GM23248 (cell line): ENCODE data around the gene CREB3L1. TPM values are rescaled to one million over a fixed set of nuclear protein-coding genes. Genes with fewer than 3 reads are reported as not detected.
A peak's percentile ranks its signal among the peaks of the same experiment; 100 is the strongest.

Experiments used
- DNase-seq: peaks from one replicate; pipeline ENCODE4 v3.0.0-alpha.2; 2015
- H2AFZ ChIP-seq: fragments of 200-600 bp; sonication (generic); 2 replicates; pipeline ENCODE4 v1.6.1; 2016; ENCODE audit warnings: antibody characterized with exemption
- H3F3A ChIP-seq: fragments of 200-600 bp; sonication (generic); 2 replicates; pipeline ENCODE4 v1.6.1; 2016; ENCODE audit warnings: mild to moderate bottlenecking, antibody characterized with exemption, mixed run types; ENCODE audit not compliant: insufficient read depth
- H3K27ac ChIP-seq: fragments of 200-600 bp; sonication (generic); 2 replicates; pipeline ENCODE4 v1.5.1; 2016; ENCODE audit warnings: mild to moderate bottlenecking
- H3K27me3 ChIP-seq: fragments of 200-600 bp; sonication (generic); replicated peaks from 2 replicates; pipeline ENCODE4 v1.6.1; 2016; ENCODE audit warnings: mild to moderate bottlenecking; ENCODE audit not compliant: insufficient read depth
- H3K36me3 ChIP-seq: fragments of 200-600 bp; sonication (generic); 2 replicates; pipeline ENCODE4 v1.6.1; 2016; ENCODE audit warnings: low read depth, mild to moderate bottlenecking
- H3K4me1 ChIP-seq: fragments of 200-600 bp; sonication (generic); 2 replicates; pipeline ENCODE4 v1.6.1; 2016; ENCODE audit warnings: mild to moderate bottlenecking; ENCODE audit not compliant: insufficient read depth
- H3K4me2 ChIP-seq: fragments of 200-600 bp; sonication (generic); one replicate; pipeline ENCODE4 v1.6.1; 2016; ENCODE audit warnings: mild to moderate bottlenecking; ENCODE audit not compliant: unreplicated experiment
- H3K4me3 ChIP-seq: fragments of 200-600 bp; sonication (generic); 2 replicates; pipeline ENCODE4 v1.5.1; 2016; ENCODE audit warnings: mild to moderate bottlenecking
- H3K79me2 ChIP-seq: fragments of 200-600 bp; sonication (generic); 2 replicates; pipeline ENCODE4 v1.6.1; 2016; ENCODE audit warnings: mild to moderate bottlenecking; ENCODE audit not compliant: insufficient read depth
- H3K9ac ChIP-seq: fragments of 200-600 bp; sonication (generic); 2 replicates; pipeline ENCODE4 v1.6.1; 2016; ENCODE audit warnings: mild to moderate bottlenecking
- H3K9me2 ChIP-seq: fragments of 200-600 bp; sonication (generic); 2 replicates; pipeline ENCODE4 v1.6.1; 2016; ENCODE audit warnings: mixed run types, mild to moderate bottlenecking, moderate library complexity; ENCODE audit not compliant: insufficient read depth
- H3K9me3 ChIP-seq: fragments of 200-600 bp; sonication (generic); one replicate; pipeline ENCODE4 v1.6.1; 2017; ENCODE audit warnings: low read depth
- H4K20me1 ChIP-seq: fragments of 200-600 bp; sonication (generic); 2 replicates; pipeline ENCODE4 v1.6.0; 2016; ENCODE audit not compliant: insufficient read depth
- EZH2 ChIP-seq: fragments of 200-600 bp; sonication (generic); IDR thresholded peaks from 2 replicates; pipeline ENCODE4 v1.6.1; 2018; ENCODE audit warnings: antibody characterized with exemption, mild to moderate bottlenecking; ENCODE audit not compliant: insufficient read depth, poor library complexity, severe bottlenecking
- EZH2phosphoT487 ChIP-seq: fragments of 200-600 bp; sonication (generic); IDR thresholded peaks from 2 replicates; pipeline ENCODE4 v1.6.1; 2018; ENCODE audit warnings: antibody characterized with exemption, moderate library complexity, mild to moderate bottlenecking, low read depth; ENCODE audit not compliant: insufficient read depth
- WGBS, 2 experiments: methylation state at CpG; one replicate each; pipeline ENCODE4 v1.1.6; 2015 to 2017; ENCODE audit warnings: low lambda C conversion rate in 2 of 2, low coverage in 1 of 2; ENCODE audit errors: missing lambda C conversion rate in 2 of 2; 5-methylcytosine and 5-hydroxymethylcytosine counted together
- in situ Hi-C: fragments of 300-500 bp; cut with MboI; formaldehyde crosslinking; loops from 2 replicates; pipeline ENCODE4 v1.15.0; 2020
- polyA plus RNA-seq: library from polyadenylated mRNA; unstranded; fragments of >200 nt; fragmentation: Nextera tagmentation; extraction: Ambion mirVana; gene quantifications from 2 replicates; pipeline ENCODE4 v1.2.1, GENCODE V29; 2016
- total RNA-seq: library from RNA; depleted of rRNA; stranded (reverse); fragments of >200 nt; shearing (Covaris generic); gene quantifications from 2 replicates; pipeline ENCODE4 v1.2.3, GENCODE V29; 2014

CREB3L1 gene
- total and polyA plus RNA-seq, 2 experiments from 2014 or later: 37.7 to 146 TPM

DNA sequence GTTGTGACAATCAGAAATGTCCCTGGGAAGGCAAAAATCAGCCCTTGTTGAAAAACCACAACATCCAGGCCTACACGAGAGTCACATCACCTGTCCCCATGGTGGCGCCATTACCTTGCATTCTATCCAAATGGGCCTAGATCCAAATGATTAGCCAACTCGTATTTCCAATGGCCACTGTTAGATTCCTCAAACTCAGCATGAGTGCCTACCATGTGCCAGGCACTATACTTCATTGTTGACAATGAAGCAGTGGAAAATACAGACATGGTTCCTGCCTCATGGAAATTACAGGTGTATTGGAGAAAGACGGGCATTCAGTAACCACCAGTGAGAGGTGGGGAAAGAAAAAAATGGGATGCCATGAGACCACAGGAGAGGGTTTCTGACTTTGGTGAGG, 29.8 kb upstream of the CREB3L1 start:
- no peaks in the 10 kb centered on the region for H4K20me1 ChIP-seq
- peak overlapping the region; percentile 99 for H3K27ac ChIP-seq
- in situ Hi-C loops: no loop called here
- no peak overlapping the region for H3K4me3 ChIP-seq
- no peaks in the 10 kb centered on the region for H3K9me3 ChIP-seq
- no peaks in the 10 kb centered on the region for H3K79me2 ChIP-seq
- peak overlapping the region; percentile 83 for H3K9ac ChIP-seq
- WGBS, 2 experiments: 72 to 80% methylated on average over 4 of the region's 4 CpGs
- no peaks in the 10 kb centered on the region for H3K9me2 ChIP-seq
- no peaks in the 10 kb centered on the region for H3K27me3 ChIP-seq
- peak; percentile 24 for DNase-seq
- H3K36me3 ChIP-seq: no peaks in the 10 kb centered on the region
- H2AFZ ChIP-seq: 0 out of 2 replicates have a peak overlapping the region, but pooled peaks have one; percentile 37
- no peak for TF ChIP-seq EZH2
- TF ChIP-seq EZH2phosphoT487: no peak
- H3K4me1 ChIP-seq: peaks cover 61% of the 10 kb centered on the region
- peaks cover 45% of the 10 kb centered on the region for H3F3A ChIP-seq
- peak overlapping the region; percentile 61 for H3K4me2 ChIP-seq

DNA sequence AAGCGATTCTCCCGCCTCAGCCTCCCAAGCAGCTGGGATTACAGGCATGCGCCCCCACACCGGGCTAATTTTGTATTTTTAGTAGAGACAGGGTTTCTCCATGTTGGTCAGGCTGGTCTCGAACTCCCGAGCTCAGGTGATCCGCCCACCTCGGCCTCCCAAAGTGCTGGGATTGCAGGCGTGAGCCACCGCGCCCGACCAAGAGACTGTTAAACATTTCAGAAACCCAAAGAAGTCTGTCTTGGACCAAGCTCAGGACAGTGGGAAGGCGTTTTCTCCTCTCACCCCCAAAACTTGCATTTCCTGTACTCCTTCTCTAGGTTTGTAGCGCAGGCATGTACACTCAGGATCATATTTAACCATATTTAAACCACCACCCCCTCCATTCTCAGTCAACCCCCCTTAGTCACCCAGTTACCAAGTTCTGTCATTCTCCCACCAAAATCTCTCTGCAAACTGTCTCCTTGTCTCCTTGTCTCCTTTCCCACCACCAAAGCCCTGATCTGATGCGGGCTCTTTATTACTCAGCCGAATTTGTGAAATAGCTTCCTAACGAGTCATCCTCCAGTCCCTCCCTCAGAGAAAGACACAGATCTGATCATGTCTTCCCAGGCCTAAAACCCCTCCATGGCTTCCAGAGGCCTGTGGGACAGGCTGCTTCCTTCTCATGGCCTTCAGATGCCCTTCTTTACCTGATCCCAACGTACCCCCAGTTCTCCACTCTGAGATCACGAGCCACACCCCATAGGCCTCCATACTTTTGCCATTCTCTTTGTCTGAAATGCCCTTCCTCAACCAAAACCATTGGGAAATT, 29.0 kb upstream of the CREB3L1 start:
- Histone ChIP-seq H3K79me2 (no peaks in the 10 kb centered on the region), H3K9me2 (no peaks in the 10 kb centered on the region), H3K27ac (peak overlapping the region; percentile 99), H3K4me2 (peak overlapping the region; percentile 61), H3K36me3 (no peaks in the 10 kb centered on the region), H3K9me3 (no peaks in the 10 kb centered on the region), H2AFZ (peak overlapping the region; percentile 64), H3F3A (peaks cover 42% of the 10 kb centered on the region), H3K9ac (peak overlapping the region; percentile 83), H3K27me3 (no peaks in the 10 kb centered on the region), H3K4me1 (peaks cover 56% of the 10 kb centered on the region), H3K4me3 (peak overlapping the region; percentile 34; the same call in 1 of the 2 replicates), H4K20me1 (no peaks in the 10 kb centered on the region)
- in situ Hi-C loops: no loop called here
- TF ChIP-seq EZH2phosphoT487: no peak
- TF ChIP-seq EZH2: no peak
- peak; percentile 97 for DNase-seq
- whole genome bisulfite sequencing, 2 experiments: 43 to 44% methylated on average over 19 of the region's 19 CpGs

DNA sequence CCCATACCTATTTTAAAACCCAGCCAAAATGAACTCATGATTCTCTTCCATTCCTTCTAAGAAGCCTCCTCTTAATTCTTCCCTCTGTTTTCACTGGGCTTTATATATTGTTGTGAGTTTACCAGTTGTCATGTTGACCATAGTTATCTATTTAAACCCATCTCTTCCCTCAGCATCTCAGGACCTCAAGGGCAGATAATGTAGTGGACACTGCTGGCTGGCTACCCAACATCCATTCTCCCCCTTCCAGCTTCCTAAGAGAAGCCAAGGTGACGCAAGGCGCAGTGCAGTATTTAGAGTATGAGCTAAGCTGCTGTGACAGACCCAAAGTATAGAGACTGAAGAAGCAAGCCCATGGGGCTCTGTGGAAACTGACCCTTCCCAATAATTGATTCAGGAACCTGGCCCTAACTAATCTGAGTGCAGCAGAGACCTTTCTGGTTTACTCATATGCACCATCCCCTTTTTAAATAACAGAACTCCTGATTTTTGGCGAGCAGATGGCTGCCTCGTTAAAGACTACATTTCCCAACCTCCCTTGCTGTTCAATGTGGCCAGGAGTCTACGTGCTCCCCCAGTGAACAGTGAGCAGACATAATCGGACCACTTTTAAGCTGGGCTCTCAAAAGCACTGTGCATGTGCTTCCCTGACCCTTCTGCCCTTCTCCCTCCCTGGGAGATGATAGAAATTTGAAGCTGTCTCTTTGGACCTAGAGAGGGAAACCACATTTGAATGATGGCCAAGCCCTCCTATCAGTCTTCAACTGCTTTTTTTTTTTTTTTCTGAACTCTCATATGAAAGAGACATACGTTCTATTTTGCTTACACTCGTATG, 28.1 kb upstream of the CREB3L1 start:
- Histone ChIP-seq H4K20me1 (no peaks in the 10 kb centered on the region), H3F3A (peaks cover 42% of the 10 kb centered on the region), H3K4me2 (peak overlapping the region; percentile 61), H3K27me3 (no peaks in the 10 kb centered on the region), H2AFZ (peak overlapping the region; percentile 64), H3K4me1 (peaks cover 50% of the 10 kb centered on the region), H3K79me2 (no peaks in the 10 kb centered on the region), H3K4me3 (no peak overlapping the region), H3K9me3 (no peaks in the 10 kb centered on the region), H3K36me3 (no peaks in the 10 kb centered on the region), H3K9ac (peak overlapping the region; percentile 83), H3K9me2 (no peaks in the 10 kb centered on the region), H3K27ac (peak overlapping the region; percentile 99)
- in situ Hi-C loops: no loop called here
- peak; percentile 31 for DNase-seq
- 81% methylated on average over 8 of the region's 8 CpGs for WGBS, 2 experiments
- TF ChIP-seq EZH2 (no peak), EZH2phosphoT487 (no peak)

DNA sequence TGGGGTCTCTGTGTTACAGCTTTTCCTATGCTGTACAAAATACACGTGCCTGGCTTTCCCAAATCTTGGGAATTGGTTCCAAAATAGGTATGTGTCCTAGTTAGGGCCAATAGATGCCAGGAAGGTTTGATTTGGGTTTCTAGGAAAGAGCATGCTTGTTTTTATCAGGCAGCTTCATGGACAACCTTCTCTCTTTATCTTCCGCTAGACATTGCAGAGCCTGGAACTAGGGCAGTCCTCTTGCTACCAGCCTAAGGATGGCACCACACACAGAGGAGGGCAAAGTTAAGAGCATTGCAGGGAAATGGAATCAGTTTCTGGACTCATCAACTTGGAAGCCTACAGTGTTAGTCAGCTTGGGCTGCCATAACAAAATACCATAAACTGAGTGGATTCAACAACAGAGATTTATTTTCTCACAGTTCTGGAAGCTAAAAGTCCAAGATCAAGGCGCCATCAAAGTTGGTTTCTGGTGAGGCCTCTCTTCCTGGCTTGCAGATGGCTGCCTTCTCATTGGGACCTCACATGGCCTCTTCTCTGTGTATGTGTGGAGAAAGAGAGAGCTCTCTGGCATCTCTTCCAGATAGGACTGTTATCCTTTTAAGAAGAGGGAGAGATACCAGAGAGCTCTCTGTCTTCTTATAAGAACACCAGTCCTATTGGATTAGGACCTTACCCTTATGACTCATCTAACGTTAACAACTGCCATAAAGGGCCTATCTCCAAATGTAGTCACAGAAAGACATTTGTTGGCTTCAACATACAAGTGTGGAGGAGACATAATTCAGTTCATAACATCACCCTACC, 27.3 kb upstream of the CREB3L1 start:
- Histone ChIP-seq H3K9me3 (no peaks in the 10 kb centered on the region), H3K4me3 (no peak overlapping the region), H3K9ac (peak overlapping the region; percentile 83), H3K27me3 (no peaks in the 10 kb centered on the region), H2AFZ (peak overlapping the region; percentile 37), H4K20me1 (no peaks in the 10 kb centered on the region), H3K4me1 (peaks cover 46% of the 10 kb centered on the region), H3K79me2 (no peaks in the 10 kb centered on the region), H3K9me2 (no peaks in the 10 kb centered on the region), H3F3A (peaks cover 42% of the 10 kb centered on the region), H3K4me2 (no peak overlapping the region), H3K27ac (peak overlapping the region; percentile 99), H3K36me3 (no peaks in the 10 kb centered on the region)
- in situ Hi-C loops: no loop called here
- 77 to 78% methylated on average over 4 of the region's 4 CpGs for WGBS, 2 experiments
- peak; percentile 65 for DNase-seq
- TF ChIP-seq EZH2: no peak
